Activated CD4-positive, alpha-beta T cell treated with anti-CD3 and anti-CD28 coated beads, Interleukin-2, Interleukin-6, amounts not matched to agents 100 ng/mL and 50 ng/mL, durations not matched to agents 16 hours and 8 hours (primary cell): ENCODE data around the gene FTSJ1.
"Not testable (repeated sequence)": the region's sequence is repeated elsewhere in the genome, so short reads cannot be mapped to it uniquely, and the experiment has no call there.

ENCODE experiments used
- DNase-seq: peaks from one replicate; pipeline ENCODE4 v3.0.0-alpha.2; 2020

The FTSJ1 gene

GRCh38 chrX:48498374-48498809, 22.4 kb downstream of the FTSJ1 start:
- DNase-seq = no peak

DNA sequence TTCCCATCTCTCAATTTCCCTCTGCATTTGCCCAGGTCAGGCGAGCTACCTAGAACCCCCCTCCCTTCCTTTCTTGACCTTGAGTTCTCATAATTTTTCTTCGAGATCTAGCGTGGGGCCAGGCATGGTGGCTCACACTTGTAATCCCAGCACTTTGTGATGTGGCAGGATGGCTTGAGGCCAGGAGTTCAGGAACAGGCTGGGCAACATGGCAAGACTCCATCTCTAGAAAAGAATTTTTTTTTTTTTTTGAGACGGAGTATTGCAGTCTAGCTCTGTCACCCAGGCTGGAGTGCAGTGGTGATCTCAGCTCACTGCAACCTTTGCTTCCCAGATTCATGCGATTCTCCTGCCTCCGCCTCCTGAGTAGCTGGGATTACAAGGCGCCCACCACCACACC, 28.3 kb downstream of the FTSJ1 start:
- DNase-seq = no peak

GRCh38 chrX:48505481-48505880, 29.5 kb downstream of the FTSJ1 start:
- DNase-seq = no peak

DNA sequence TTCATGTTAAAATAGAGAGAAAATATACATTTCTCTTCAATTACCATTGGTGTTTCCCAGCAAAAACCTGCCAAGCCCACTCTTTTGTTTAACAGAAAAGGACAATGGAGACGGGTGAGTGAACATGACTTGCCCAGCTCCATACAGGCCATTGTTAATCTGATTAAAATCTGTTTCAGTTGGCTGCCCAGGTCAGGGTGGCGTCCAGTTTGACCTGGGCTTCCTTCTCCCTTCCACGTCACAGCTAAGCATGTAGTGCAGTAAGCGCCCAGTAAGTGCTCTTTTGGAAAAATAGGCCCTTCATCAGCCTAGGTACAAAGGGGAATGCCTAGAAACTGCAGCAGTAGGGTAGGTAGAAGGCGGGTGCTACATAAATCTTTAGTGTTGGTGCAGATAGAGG, 31.2 kb downstream of the FTSJ1 start:
- DNase-seq = no peak

DNA sequence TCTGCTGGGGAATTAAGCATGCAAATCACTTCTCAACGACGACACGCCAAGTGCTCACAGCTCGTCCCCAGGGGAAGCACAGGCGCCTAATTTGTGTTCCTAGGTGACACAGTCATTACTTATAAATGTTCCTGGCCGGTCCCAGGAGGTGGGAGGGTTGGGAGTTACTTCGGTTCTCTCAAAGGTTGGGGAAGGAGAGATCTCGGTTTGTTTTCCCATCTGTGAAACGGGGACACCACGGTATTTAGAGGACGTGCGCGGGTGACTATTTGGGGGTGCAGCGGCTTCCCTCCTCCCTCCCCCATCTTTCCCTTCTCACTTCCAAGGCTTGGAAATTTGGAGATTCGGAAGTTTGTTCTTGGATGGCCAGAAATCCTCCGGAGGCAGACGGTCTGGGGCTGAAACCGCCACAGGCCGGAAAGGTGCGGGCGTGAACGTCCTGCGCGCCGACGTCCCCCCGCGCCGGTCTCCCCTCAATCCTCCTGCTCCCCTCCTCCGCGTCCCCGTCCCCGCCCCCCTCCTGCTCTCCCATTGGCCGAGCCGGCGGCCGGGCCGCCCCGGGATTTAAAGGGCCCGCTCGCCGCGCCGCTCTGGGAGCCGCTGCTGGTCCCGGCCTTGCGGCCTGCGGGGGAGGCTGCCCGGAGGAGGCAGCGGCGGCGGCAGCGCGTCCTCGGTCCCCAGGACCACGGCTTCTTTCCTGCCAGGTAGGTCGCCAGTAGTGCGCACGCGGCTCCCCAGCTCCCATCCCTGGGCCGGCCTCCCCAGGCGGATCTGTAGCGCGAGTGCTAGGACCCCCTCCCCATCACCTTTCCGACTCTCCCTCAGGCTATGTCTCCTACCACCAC, 32.6 kb downstream of the FTSJ1 start, which contains the start of gene PORCN:
PORCN (plus strand) TSS at position 593 of the 845 bp plus-strand sequence. CDS start 829 bp downstream, outside the sequence.
- peak; percentile 87 for DNase-seq

DNA sequence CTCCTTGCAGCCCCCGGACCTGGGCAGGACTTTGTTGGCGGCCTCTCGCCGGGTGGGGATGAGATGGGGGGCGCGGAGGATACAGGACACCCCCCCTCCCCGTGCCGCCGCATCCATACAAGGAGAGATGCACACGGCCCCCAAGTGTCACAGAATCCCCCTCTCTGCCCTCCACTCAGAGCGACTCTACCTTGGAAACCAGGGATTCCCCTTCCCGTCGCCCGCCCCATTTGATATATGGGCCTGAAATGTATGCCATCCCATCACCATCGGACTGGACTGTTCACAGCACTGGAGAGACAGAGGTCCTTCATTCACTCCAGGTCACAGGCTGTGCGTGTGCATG, 33.2 kb downstream of the FTSJ1 start:
- DNase-seq = no peak

GRCh38 chrX:48509619-48510018, 33.6 kb downstream of the FTSJ1 start:
- DNase-seq = no peak

DNA sequence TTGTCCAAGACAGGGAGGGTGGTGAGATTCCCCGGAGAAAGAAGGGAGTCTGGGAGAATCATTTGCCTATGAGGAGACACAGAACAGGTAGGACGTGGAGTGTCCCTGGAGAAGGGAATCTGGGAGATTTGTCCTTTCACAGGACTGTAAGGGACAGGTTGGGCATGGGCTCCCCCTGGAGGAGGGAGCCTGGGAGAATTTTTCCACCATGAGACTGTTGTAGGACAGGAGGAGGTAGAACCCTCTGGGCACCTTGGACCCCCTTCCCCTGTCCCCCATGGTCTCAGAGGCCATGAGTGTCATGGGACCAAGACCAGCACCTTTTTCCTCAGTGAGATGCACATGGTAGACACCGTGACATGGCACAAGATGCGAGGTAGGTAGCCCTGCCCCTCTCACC, 35.6 kb downstream of the FTSJ1 start:
- DNase-seq = no peak

DNA sequence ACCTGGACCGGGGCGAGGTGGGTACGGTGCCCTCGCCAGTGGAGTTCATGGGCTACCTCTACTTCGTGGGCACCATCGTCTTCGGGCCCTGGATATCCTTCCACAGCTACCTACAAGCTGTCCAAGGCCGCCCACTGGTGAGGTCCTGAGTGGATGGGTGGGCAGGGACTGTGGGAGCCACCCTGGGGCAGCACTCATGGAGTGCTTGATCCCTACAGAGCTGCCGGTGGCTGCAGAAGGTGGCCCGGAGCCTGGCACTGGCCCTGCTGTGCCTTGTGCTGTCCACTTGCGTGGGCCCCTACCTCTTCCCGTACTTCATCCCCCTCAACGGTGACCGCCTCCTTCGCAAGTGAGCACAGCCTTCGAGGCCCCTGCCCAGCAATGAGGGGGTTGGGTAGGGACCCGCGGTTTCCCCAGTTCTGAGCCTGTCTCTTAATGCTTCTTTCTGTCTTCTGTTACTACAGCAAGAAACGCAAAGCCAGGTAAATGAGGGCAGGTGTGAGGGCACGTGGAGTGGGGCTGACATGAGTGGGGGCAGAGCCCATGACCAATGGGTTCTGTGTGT, 36.5 kb downstream of the FTSJ1 start:
- no peak for DNase-seq

- DNase-seq = no peak
These were observed 37.7 kb downstream of the FTSJ1 start for GRCh38 chrX:48513670-48514069.

DNA sequence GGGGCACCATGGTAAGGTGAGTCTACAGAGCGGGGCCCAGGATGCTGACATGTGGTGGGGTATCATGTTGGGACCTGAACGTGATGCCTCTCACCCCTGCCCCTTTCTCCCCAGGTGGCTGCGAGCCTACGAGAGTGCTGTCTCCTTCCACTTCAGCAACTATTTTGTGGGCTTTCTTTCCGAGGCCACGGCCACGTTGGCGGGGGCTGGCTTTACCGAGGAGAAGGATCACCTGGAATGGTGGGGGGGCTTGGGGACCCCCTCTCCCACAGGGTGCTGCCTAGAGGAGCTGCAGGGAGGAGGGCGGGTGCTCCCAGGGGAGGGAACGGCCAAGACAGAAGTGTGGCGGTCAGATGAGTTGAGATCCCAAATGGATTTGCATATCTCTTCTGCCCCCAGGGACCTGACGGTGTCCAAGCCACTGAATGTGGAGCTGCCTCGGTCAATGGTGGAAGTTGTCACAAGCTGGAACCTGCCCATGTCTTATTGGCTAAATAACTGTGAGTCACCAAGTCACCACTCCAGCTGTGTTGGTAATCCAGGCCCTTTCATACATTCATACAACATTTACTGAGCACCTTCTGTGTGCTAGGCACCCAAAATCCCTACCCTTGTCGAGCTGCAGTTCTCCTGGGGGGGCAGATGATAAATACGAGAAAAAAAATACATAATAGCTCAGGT, 38.3 kb downstream of the FTSJ1 start:
- no peak for DNase-seq

- DNase-seq = no peak
These were observed 39.0 kb downstream of the FTSJ1 start for GRCh38 chrX:48514868-48515460.

DNA sequence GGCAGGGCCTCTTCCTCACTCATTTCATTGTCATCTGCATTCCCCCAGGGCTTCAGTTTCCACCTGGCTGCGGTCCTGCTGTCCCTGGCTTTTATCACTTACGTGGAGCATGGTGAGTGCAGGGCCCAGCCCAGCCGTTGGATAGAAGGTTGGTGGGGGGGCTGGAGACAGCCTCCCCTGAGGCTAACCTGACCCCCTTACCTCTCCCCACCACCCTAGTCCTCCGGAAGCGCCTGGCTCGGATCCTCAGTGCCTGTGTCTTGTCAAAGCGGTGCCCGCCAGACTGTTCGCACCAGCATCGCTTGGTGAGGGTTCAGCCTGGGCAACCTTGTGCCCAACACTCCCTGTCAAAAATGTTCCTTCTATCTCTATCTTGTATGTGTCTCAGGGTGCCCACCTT, 39.8 kb downstream of the FTSJ1 start:
- DNase-seq = no peak

- no peak for DNase-seq
These were observed 40.3 kb downstream of the FTSJ1 start for GRCh38 chrX:48516285-48516684.

DNA sequence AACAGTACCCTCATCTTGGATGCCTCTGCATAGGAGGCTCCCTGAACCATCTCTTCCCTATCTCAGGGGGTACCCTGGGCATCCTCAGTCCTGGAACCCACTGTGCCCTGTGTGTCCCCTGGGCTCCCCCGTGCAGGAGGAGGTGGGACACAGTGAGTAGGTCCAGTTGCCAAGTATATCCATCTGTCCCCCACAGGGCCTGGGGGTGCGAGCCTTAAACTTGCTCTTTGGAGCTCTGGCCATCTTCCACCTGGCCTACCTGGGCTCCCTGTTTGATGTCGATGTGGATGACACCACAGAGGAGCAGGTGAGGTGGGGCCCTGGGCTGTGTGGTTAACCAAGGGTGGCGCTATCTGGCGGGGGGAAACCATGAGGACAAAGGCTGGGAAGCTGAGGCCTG, 41.0 kb downstream of the FTSJ1 start:
- no peak for DNase-seq

- not testable (repeated sequence) for DNase-seq
These were observed 43.5 kb downstream of the FTSJ1 start for GRCh38 chrX:48519481-48519880.

- DNase-seq = peak; percentile 39
These were observed 44.5 kb downstream of the FTSJ1 start for GRCh38 chrX:48520455-48520854.

- peak; percentile 54 for DNase-seq
These were observed 45.0 kb downstream of the FTSJ1 start for GRCh38 chrX:48520976-48521352.

GRCh38 chrX:48521353-48522243, 45.6 kb downstream of the FTSJ1 start, which contains the start of gene EBP:
TSS of gene EBP (plus strand) at chrX:48521808. CDS start at chrX:48523772, 1,964 bp downstream.
- peak; percentile 96 for DNase-seq

DNA sequence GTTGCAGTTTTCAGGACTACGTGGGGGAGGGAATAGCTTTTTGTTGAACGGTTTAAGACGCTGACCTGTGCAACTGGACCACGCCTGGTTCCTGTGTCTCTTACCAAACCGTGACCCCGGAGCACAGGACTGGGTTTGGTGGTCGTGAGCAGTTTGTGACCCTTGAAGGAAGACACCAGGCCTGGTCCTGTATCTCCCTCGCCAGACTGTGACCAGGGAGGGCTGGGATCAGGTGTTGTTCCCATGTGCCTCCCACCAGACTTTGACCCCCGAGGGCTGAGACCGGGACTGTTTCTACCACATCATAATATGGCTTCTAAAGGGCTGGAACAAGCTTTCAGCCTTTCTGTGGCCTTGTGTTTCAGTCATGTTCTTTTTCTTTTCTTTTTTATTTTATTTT, 46.3 kb downstream of the FTSJ1 start:
- DNase-seq = no peak

- no peak for DNase-seq
These were observed 47.7 kb downstream of the FTSJ1 start for GRCh38 chrX:48523682-48524081.

DNA sequence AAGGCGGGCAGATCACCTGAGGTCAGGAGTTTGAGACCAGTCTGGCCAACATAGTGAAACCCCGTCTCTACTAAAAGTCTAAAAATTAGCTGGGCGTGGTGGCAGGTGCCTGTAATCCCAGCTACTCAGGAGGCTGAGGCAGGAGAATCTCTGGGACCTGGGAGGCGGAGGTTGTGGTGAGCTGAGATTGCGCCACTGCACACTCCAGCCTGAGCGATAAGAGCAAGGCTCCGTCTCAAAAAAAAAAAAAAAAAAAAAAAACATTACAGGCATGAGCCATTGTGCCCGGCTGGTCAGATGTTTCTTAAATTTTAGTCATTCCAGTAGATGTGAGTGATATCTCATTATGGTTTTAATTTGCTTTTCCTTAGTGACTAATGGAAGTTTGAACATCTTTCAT, 49.9 kb downstream of the FTSJ1 start:
- not testable (repeated sequence) for DNase-seq
